ENCODE data around the gene PML. TPM values are rescaled to one million over a fixed set of nuclear protein-coding genes. Genes with fewer than 3 reads are reported as not detected.

PML gene
- total RNA-seq, 2 donors from 2014 or later, result 26.5 to 28.9 TPM

GRCh38 chr15:73989001-73989798, 5.3 kb upstream of the PML start:
- 84 to 92% methylated on average over 8 to 9 of the region's 9 CpGs for WGBS, 2 experiments (ENCODE audit: insufficient coverage in 1 of 2, insufficient read length in 1 of 2)
- Mint-ChIP-seq H3K4me1 (peaks cover 5% of the 10 kb centered on the region), H3K4me3 (no peak overlapping the region), H3K27me3 (ENCODE audit: insufficient read depth) (peaks cover 7% of the 10 kb centered on the region), H3K9me3 (no peaks in the 10 kb centered on the region), H3K36me3 (ENCODE audit: low read depth) (no peaks in the 10 kb centered on the region), H3K27ac (no peak overlapping the region)
- no peak overlapping the region for H3K4me3 ChIP-seq (ENCODE audit: low read length)
- no peak for TF ChIP-seq CTCF (conservative IDR thresholded peaks at IDR 0.05)
- H3K9ac ChIP-seq (ENCODE audit: extremely low read depth, low read length, poor library complexity, severe bottlenecking), result no peak overlapping the region
- no peaks in the 10 kb centered on the region for H3K9me3 ChIP-seq (ENCODE audit: control insufficient read depth, low read length)
- H3K27ac ChIP-seq (ENCODE audit: low read depth, low read length), result no peak overlapping the region
- DNase-seq, result no peak
- H3K4me1 ChIP-seq (ENCODE audit: control insufficient read depth, insufficient read depth, low read length), result no peaks in the 10 kb centered on the region
- H3K36me3 ChIP-seq (ENCODE audit: control insufficient read depth, insufficient read depth, low read length), result no peaks in the 10 kb centered on the region
- H3K27me3 ChIP-seq (ENCODE audit: control insufficient read depth, insufficient read depth, low read length, poor library complexity, severe bottlenecking), result no peaks in the 10 kb centered on the region

- Mint-ChIP-seq H3K27ac (no peak overlapping the region), H3K9me3 (no peaks in the 10 kb centered on the region), H3K36me3 (ENCODE audit: low read depth) (no peaks in the 10 kb centered on the region), H3K4me1 (peaks cover 9% of the 10 kb centered on the region), H3K4me3 (no peak overlapping the region), H3K27me3 (ENCODE audit: insufficient read depth) (peaks cover 7% of the 10 kb centered on the region)
- TF ChIP-seq CTCF (conservative IDR thresholded peaks at IDR 0.05), result no peak
- Histone ChIP-seq H3K27ac (ENCODE audit: low read depth, low read length) (no peak overlapping the region), H3K27me3 (ENCODE audit: control insufficient read depth, insufficient read depth, low read length, poor library complexity, severe bottlenecking) (no peaks in the 10 kb centered on the region), H3K36me3 (ENCODE audit: control insufficient read depth, insufficient read depth, low read length) (no peaks in the 10 kb centered on the region), H3K4me1 (ENCODE audit: control insufficient read depth, insufficient read depth, low read length) (no peaks in the 10 kb centered on the region), H3K9ac (ENCODE audit: extremely low read depth, low read length, poor library complexity, severe bottlenecking) (no peak overlapping the region), H3K4me3 (ENCODE audit: low read length) (no peak overlapping the region), H3K9me3 (ENCODE audit: control insufficient read depth, low read length) (no peaks in the 10 kb centered on the region)
- no peak for DNase-seq
- WGBS, 2 experiments (ENCODE audit: insufficient coverage in 1 of 2, insufficient read length in 1 of 2), result 91% methylated on average over 5 to 9 of the region's 9 CpGs
Observed at GRCh38 chr15:73990250-73991005, 4.1 kb upstream of the PML start.

GRCh38 chr15:73991260-73991659, 3.3 kb upstream of the PML start:
- Histone ChIP-seq H3K9me3 (ENCODE audit: control insufficient read depth, low read length) (no peaks in the 10 kb centered on the region), H3K4me1 (ENCODE audit: control insufficient read depth, insufficient read depth, low read length) (no peaks in the 10 kb centered on the region), H3K4me3 (ENCODE audit: low read length) (peak overlapping the region; percentile 88), H3K27ac (ENCODE audit: low read depth, low read length) (no peak overlapping the region), H3K27me3 (ENCODE audit: control insufficient read depth, insufficient read depth, low read length, poor library complexity, severe bottlenecking) (no peaks in the 10 kb centered on the region), H3K36me3 (ENCODE audit: control insufficient read depth, insufficient read depth, low read length) (no peaks in the 10 kb centered on the region), H3K9ac (ENCODE audit: extremely low read depth, low read length, poor library complexity, severe bottlenecking) (no peak overlapping the region)
- peaks cover 7% of the 10 kb centered on the region for H3K27me3 Mint-ChIP-seq (ENCODE audit: insufficient read depth)
- no peaks in the 10 kb centered on the region for H3K36me3 Mint-ChIP-seq (ENCODE audit: low read depth)
- no peak for TF ChIP-seq CTCF (conservative IDR thresholded peaks at IDR 0.05)
- no peaks in the 10 kb centered on the region for H3K9me3 Mint-ChIP-seq
- peak overlapping the region; percentile 64 for H3K4me3 Mint-ChIP-seq
- no peak for DNase-seq
- no peak overlapping the region for H3K27ac Mint-ChIP-seq
- H3K4me1 Mint-ChIP-seq, result peaks cover 9% of the 10 kb centered on the region
- WGBS, 2 experiments (ENCODE audit: insufficient coverage in 1 of 2, insufficient read length in 1 of 2), result 83 to 92% methylated on average over 4 to 5 of the region's 5 CpGs
